COLO829 (cell line): ENCODE results near the gene CARMIL1.

Experiments
- DNase-seq: peaks from one replicate; pipeline ENCODE4 v3.0.0; 2012; ENCODE audit warnings: low spot score

Gene CARMIL1

GRCh38 chr6:25619217-25619616 lies 340.0 kb downstream of the CARMIL1 start:
- no peak for DNase-seq

GRCh38 chr6:25620391-25620790 lies 341.2 kb downstream of the CARMIL1 start:
- DNase-seq: no peak

GRCh38 chr6:25623065-25623464 lies 343.9 kb downstream of the CARMIL1 start:
- DNase-seq: no peak

GRCh38 chr6:25623879-25624278 lies 344.7 kb downstream of the CARMIL1 start:
- DNase-seq: no peak

DNA sequence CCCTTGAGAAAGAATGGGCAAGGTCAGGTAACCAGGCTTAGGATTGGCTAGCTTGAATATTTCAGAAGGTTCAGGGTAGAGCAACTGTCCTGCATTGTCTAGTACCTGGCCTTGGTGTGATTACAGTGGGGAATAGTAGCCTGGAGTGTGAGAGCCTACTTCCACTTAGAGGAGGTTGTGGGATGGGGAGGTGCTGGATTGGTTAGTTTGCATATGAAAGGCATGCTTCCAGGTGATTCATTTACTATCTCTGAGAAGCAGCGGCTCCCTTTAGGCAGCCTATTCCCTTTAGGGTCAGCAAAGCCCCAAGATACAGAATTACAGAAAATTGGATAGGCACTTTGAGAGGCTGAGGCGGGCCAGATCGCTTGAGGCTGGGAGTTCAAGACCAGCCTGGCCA lies 347.8 kb downstream of the CARMIL1 start:
- no peak for DNase-seq

- peak; percentile 67 for DNase-seq
Observed at GRCh38 chr6:25628471-25629197, 349.5 kb downstream of the CARMIL1 start.

DNA sequence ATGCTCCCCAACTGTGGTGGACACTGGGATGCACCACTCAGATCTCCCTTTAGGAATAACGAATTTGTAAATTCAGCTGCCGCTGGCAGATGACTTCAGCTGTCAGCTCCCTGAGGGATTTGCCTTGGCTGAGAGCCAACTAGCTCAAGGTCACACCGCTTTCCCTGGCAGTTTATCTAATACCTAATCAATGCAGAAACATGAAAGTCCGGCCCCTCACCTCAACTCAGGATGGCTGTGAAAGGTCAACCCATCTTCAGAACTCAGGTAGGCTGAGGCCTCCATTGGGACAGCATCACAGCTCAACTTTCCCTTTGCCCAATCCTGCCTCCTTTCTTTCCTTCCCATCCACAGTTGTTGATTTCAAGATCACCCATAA lies 350.0 kb downstream of the CARMIL1 start:
- no peak for DNase-seq

DNA sequence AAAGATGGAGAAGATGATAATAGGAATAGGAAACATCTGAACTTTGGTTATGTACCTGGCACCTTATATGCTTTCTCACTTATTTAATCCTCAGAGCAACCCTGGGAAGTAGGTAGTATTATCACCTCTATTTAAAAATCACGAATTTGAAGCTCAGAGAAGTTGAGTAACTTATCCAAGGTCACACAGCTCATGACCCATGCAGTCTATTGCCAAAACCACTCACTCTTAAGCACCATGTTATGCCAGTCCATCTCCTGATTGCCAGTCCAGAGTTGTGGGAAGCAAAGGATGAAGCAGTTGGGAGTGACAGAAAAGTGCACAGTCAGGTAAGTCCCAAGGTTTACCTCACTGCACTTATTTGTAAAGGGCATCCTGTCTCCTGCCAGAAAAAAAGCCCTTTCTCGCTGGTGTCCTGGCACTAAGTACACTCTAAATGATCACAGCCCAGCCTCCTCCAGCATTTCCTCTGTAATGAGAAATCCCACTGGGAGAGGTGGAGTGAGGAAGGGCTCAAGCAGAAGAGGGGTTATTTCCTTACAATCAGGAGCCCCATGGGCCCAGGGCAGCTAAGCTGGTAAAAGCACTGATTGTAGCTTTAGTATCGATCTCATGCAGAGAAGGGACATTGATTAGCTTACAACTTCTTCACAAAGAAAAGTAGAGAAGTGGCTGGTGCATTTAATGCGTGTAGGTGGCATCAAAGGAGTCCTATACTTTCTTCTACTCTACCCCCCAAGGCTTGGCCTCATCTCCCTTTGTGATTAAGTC lies 351.5 kb downstream of the CARMIL1 start:
- no peak for DNase-seq

GRCh38 chr6:25635886-25636317 lies 356.7 kb downstream of the CARMIL1 start:
- peak; percentile 92 for DNase-seq

DNA sequence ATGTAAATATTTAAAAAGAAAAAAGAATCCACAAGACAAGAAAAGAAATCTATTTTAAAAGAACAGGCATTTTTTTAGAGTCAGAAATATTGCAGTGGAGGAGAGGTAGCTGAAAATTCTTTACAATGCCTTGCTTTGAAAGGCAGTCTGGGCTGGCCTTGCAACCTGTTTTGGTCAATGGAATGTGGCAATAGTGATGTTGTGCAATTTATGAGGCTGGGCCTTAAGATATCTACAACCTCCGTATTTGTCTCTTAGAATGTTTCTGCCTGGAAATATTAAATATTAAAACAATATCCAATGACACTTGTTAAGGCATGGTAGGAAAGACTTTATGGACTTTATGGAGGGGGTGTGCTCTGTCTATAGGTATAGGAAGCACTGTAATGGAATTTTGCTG lies 358.0 kb downstream of the CARMIL1 start:
- DNase-seq: no peak

DNA sequence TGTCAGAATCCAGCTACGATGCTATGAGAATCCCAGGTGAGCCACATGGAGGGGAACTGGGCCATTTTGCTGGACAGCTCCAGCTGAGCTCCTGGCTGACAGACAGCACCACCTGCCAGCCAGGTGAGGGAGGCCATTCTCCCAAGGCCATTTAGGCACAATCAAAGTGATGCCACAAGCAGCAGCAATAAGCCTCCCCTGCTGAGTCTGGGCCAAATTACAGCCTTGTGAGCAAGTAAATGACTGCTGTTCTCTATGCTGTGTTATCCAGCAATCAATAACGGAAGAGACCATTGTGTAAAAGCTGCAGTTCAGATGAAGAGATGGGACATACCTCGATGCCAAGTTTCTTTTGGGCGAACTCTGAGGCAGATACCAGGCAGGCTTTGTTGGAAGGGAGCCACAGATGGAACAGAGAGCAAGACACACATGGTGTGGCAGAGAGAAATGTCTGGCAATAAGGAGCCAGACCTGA lies 358.8 kb downstream of the CARMIL1 start:
- DNase-seq: no peak

- no peak for DNase-seq
Observed at GRCh38 chr6:25639653-25640052, 360.5 kb downstream of the CARMIL1 start.

GRCh38 chr6:25640446-25640845 lies 361.3 kb downstream of the CARMIL1 start:
- no peak for DNase-seq

DNA sequence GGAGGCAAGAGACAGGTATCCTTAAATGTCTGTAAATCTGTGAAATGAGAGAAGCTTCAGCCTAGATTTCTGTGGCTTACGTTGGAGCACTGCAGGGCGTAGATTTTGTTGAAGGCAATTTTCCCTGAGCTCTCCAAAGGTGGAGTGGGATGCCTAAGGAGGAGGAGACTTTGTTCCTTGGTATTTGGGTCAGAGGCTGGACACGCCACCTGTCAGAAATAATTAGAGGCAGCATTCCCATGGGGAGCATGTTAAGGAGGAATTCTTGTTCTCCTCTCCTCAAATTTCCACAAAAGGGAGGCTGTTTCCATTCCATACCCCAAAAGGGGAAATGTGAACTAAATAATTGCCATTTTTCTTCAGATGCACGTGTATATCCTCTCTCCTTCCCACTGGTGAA lies 361.7 kb downstream of the CARMIL1 start:
- DNase-seq: no peak

DNA sequence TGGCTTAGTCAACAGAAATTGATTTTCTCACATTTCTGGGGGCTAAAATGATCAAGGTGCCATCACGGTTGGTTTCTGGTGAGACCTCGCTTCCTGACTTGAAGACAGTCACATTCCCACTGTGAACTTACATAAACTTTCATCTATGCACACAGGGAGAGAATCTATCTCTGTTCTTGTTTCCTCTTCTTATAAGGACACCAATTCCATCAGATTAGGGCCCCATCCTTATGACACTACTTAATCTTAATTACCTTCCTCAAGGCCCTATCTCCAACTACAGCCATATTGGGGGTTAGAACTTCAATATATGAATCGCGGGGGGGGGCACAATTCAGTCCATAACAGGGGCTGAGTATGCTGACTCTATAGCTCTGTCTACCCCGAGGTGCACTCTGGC lies 362.2 kb downstream of the CARMIL1 start:
- no peak for DNase-seq

GRCh38 chr6:25641940-25642666 lies 362.9 kb downstream of the CARMIL1 start:
- DNase-seq: peak; percentile 83

GRCh38 chr6:25642667-25643328 lies 363.6 kb downstream of the CARMIL1 start:
- no peak for DNase-seq

DNA sequence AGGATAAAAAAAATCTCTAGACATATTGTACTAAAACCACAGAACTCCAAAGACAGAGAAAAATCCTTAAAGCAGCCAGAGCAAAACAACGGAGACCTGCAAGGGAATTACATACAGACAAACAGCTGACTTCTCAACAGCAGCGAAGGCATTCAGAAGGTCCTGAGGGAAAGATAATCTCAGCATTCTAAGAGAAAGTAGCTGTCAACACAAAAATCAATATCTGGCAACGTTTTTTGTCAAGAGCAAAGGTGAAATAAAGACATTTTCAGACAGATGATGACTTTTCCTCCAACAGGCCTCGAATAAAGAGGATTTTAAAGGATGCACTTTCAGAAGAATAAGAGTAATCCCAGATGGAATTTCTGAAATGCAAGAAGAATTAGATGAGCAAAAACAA lies 366.7 kb downstream of the CARMIL1 start:
- no peak for DNase-seq

DNA sequence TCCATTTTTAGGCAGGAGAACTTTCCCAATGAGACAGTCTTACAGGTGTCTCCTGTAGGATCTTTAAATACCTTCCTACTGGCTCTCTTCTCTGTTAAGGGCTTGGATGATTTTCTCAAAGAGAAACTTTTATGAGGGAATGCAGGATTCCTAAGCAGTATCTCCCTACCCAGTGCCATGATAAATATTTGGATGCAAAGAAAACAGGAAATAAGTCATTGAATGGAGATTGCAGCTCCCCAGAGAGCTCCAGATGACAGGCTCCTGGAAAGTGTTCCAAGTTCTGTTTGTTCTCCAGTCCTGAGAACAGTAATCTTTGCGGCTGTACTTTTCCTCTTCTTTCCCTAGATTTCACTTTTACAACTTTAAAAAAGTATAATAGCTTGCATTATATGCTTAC lies 370.4 kb downstream of the CARMIL1 start:
- DNase-seq: no peak

DNA sequence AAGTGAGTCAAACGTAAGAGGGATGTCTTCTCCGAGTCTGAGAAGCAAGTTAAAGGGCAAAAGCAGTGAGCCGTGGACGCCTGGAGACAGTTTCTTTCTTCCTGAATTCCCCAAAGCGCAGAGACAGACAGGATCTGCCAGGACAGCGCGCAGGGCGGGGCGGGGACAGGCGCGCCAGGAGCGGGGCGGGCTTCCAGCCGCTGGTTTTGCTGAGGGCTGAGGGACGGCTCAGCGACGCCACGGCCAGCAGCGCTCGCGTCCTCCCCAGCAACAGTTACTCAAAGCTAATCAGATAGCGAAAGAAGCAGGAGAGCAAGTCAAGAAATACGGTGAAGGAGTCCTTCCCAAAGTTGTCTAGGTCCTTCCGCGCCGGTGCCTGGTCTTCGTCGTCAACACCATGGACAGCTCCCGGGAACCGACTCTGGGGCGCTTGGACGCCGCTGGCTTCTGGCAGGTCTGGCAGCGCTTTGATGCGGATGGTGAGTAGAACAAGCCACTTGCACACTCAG lies 372.9 kb downstream of the CARMIL1 start, which contains the start of gene SCGN:
SCGN (plus strand) TSS at position 209 of the 509 bp plus-strand sequence; CDS start at position 398, 189 bp downstream.
- peak; percentile 64 for DNase-seq

DNA sequence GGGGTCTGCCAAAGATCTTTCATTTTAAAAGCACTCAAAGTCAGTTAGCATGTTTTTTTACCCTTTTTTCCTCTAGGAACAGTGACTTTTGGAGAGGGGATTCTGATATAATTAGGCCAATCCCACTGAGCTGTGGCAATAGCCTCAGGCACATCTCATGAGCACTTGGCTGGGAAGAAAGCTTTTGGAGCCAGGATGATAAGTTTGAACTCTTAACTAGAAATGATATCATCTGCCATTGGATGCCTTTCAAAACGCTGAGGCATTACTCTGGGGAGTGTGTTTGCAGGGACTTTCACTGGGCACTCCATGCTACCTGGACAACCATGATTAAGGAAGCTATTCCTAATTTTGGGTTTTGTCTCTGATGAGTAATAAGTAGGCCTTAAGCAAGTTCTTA lies 376.5 kb downstream of the CARMIL1 start:
- DNase-seq: no peak
